Superior temporal gyrus (tissue), 1 donor: ENCODE measurements around the gene DHRS11.

ENCODE experiments used
- DNase-seq: peaks from one replicate; pipeline ENCODE4 v3.0.0-alpha.2; 2016; ENCODE audit errors: extremely low spot score

The DHRS11 gene

DNA sequence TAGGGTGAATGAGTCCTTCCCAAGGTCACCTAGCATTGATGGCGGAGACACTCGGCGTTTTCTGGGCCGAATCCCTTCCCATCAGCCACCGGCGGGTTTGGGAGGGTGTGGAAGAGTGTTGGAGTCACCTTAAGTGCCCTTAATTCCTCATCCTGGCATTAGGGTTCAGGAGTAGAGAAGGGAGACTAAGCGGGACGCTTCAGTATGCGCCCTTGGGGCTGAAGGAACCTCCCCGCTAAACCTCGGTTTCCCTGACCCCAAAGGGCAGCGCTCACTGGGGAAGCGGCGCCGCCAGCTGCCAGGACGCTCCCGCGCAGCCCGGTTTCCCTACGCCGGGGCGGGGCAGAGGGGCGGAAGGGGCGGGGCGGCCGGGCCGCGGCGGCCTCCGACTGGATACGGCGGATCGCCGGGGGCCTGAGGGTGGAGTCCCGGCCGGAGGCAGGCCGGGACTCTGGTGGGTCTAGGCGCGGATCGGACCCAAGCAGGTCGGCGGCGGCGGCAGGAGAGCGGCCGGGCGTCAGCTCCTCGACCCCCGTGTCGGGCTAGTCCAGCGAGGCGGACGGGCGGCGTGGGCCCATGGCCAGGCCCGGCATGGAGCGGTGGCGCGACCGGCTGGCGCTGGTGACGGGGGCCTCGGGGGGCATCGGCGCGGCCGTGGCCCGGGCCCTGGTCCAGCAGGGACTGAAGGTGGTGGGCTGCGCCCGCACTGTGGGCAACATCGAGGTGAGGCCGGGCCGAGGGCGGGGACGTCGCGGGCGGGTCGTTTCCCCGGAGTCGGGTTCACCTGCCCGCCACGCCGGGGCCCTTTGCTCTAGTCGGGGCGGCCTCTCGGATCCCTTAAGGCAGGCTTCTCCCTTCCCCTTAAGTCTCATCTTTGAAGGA, at the start of gene DHRS11:
TSS of gene DHRS11 (plus strand) at position 446 of the 882 bp plus-strand sequence. CDS start at position 577, 131 bp downstream.
- DNase-seq, result peak; percentile 73

GRCh38 chr17:36542755-36543154, 48.9 kb upstream of the DHRS11 start:
- no peak for DNase-seq

- peak; percentile 23 for DNase-seq
Observed at GRCh38 chr17:36544044-36544306, 47.7 kb upstream of the DHRS11 start.

- peak; percentile 79 for DNase-seq
Observed at GRCh38 chr17:36544307-36545076, 47.2 kb upstream of the DHRS11 start, which contains the start of gene GGNBP2. TSS of gene GGNBP2 (plus strand) at chr17:36544919. CDS start at chr17:36545725, 806 bp downstream.

GRCh38 chr17:36545077-36545464, 46.6 kb upstream of the DHRS11 start:
- DNase-seq, result no peak

- DNase-seq, result peak; percentile 95
Observed at GRCh38 chr17:36545465-36546417, 45.9 kb upstream of the DHRS11 start.

- no peak for DNase-seq
Observed at GRCh38 chr17:36546418-36547093, 45.1 kb upstream of the DHRS11 start.

- no peak for DNase-seq
Observed at GRCh38 chr17:36547776-36548175, 43.9 kb upstream of the DHRS11 start.

GRCh38 chr17:36550491-36551417, 40.9 kb upstream of the DHRS11 start:
- DNase-seq, result no peak

- DNase-seq, result no peak
Observed at GRCh38 chr17:36553459-36553858, 38.2 kb upstream of the DHRS11 start.

DNA sequence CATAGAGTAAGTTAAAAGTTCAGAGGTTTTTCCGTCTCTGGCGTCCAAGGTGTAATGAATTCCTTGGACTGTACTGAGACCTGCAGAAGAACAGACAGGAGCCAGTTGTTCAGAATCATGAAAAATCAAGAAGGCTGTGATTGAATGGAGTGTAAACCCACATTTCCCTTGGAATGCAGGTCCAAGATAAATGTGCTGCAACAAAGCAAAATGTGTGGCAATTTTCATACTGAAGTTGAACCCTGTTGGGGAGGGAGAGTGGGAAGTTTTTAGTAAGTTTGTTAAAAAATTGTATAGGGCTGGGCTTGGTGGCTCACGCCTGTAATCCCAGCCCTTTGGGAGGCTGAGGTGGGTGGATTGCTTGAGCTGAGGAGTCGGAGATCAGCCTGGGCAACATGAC, 25.6 kb upstream of the DHRS11 start:
- no peak for DNase-seq

DNA sequence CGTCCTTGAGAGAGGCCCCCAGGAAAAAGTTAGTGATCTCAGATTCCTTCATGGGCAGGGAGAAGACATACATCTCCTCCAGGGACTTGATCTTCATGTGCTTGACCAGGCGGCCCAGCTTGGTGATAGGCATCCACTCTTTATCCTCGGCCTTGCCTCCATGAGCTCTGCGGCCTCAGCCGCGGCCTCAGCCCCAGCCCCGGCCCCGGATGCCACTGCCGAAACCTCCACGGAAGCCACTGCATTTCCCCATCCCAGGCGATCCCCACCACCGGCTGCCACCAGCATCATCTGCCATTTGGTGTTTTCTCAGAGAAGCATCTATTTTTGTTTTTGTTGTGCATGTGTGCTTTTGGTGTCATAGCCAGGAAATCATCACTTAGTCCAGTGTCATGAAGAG, 16.7 kb upstream of the DHRS11 start:
- DNase-seq, result no peak

DNA sequence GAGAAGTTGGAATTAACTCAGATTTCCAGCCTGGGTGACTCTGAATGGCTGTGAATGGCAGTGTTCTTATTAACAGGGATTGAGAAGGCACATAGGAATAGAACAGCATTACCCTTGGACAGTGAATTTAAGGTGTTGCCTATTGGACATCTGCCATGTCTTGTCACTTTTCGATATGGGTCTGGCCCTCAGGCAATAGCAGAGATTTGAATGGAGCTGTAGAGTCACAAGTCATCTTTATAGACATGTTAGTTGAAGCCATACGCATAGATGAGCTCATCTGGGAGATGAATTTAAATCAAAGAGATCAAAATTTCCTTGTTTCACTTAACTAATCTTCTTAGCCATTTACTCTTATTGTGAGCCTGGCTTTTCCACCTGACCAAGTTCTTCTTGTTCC, 14.9 kb upstream of the DHRS11 start:
- no peak for DNase-seq

GRCh38 chr17:36578671-36579070, 13.0 kb upstream of the DHRS11 start:
- DNase-seq, result peak; percentile 48

DNA sequence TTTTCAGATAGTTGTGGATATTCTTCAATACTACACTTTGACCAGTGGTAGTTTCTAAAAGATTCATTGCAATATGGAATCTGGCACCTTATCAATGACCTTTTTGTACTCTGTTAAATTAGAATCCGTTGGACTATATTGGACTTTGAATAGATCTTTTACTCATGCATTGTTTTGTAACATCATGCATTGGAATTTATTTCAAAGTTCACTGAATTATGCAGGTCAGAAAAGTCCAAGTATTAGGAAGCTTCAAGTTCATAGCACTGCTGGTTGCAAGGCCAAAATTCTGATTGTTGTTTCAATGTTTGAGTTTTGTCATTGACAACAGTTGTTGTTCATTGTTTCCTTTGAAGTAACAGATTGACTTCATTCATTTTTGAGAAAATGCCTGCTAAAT, 7.9 kb upstream of the DHRS11 start:
- no peak for DNase-seq

DNA sequence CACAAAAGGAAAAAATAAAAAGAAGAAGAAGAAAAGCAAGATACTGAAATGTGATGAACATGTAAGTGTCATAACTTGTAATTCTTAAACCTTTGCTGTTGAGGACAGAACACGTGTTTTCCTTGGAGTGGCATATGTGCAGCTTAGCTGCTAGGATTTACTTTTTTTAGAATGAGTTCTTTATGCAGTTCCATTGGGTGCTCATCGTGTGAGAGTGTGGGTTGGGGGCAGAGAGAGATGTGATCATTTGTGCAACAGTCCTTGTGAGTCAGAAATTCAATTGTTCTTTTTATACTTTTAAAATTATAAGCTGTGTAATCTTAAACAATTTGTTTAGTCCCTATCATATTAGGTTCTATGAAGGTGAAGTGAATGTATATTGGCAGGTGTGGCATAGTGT, 5.5 kb upstream of the DHRS11 start:
- DNase-seq, result no peak

DNA sequence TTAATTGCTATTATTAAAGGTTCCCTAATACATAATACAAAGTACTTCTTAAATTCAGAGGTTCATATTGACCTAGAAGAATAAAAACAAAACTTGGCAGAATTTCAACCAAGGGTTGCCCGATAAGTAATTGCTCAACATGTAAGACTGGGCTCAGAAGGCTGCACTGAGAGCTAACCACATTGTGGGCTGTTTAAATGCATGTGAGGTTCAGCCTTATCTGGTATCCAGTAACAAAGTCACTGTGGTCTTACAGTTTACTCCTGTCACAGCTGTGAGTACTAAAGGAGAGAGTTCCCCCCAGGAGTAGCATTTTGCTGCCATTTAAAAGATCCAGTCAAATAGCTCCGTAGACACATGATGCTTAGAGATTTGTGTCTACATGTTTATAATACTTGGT, 1.6 kb upstream of the DHRS11 start:
- DNase-seq, result no peak

- DNase-seq, result no peak
Observed at GRCh38 chr17:36592316-36592715, 637 bp downstream of the DHRS11 start.

DNA sequence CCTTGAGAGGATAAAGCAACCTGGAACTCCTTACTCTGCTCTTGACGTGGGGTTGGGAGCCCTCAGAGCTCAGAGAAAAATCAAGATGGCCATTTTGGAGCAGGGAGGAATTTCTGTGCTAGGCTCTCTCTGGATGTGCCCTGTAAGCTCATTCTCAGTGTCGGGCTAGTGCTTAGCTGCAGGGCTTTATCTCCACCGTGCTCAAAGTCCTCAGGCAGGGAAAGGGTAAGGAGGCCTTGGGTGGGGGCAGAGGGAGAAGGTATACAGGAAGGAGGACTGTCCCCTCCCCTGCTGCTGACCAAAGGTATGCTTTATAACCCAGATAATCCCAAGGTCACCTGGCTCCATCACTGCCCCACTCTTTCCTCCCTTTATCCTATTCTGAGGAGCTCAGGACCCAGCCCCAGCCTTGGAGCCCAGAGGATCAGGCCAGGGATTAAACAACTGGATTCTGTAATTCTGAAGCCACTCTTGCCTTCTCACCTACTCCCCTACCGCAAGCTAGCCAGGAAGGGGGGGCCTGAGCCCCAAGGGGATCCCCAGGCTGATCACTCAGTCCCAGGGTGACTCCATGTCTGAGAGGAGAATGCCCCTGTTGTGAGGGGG, 1.1 kb downstream of the DHRS11 start:
- DNase-seq, result no peak
